Dedifferentiated amniotic fluid mesenchymal stem cell (primary cell): ENCODE data around the gene MYH15.

Experiments
- DNase-seq: peaks from one replicate; pipeline ENCODE4 v3.0.0-alpha.2; 2016; ENCODE audit errors: extremely low spot score

Gene MYH15

DNA sequence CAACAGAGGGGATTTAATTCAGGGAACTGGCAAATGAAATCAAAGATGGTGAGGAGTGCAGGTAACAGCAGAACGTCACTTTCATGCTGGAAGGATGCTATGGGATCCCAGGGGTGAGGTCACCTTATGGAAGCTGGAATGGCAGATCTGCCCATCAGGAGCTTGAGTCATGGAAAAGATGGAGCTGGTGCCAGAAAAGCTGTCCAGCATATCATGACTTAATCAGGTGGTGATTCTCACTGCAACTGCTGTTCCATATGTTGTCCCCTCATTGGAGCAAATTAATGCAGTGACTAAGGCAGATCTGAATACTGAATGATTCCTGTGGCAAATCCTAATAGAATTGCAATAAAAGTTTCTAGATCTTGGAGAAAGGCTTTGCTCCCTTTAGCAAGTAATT is 175.7 kb downstream of the MYH15 start:
- DNase-seq, result no peak

DNA sequence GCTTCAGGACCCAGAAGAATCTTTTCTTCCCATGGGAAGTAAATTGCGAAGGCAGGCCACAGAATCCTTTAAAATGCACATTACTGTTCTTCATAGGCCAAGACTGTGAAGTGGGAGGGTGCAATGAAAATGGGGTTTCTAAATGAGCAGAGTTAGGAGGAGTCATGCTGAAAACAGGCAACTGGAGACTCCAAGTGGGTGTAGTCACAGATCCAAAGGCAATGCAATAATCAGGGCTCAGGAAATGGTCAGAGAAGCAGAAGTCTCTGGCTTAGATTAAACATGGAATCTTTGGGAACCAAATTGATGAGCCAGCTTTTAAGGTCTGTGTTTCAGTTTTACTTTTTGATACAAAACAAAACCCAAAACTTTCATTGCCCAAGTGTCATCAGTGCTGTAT is 176.4 kb downstream of the MYH15 start:
- no peak for DNase-seq

DNA sequence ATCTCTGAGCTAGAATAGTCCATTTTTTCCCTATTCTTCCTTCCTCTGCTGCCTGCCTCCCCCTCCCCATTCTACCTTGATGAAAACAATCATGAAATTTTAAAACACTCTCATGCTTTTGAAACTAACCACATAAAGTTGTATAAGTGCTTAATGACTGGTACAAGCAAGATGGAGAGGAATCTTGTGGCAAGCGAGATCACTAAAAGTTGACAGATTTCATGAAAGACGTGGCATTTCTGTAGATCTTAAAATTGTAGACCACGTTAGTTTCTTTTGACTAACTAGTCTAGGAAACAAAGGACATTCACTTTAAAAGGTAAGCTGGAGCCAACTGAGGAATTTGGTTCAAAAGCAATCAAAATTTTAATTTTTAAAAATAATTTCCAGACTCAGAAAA is 178.6 kb downstream of the MYH15 start:
- DNase-seq, result no peak
